DLD1 (cell line): ENCODE measurements around the gene CMKLR1.

Experiments used
- in situ Hi-C: cut with HindIII; loops from 2 replicates; pipeline ENCODE4 v1.10.0; 2017; ENCODE audit warnings: low sequenced_read_pairs

Gene CMKLR1

DNA sequence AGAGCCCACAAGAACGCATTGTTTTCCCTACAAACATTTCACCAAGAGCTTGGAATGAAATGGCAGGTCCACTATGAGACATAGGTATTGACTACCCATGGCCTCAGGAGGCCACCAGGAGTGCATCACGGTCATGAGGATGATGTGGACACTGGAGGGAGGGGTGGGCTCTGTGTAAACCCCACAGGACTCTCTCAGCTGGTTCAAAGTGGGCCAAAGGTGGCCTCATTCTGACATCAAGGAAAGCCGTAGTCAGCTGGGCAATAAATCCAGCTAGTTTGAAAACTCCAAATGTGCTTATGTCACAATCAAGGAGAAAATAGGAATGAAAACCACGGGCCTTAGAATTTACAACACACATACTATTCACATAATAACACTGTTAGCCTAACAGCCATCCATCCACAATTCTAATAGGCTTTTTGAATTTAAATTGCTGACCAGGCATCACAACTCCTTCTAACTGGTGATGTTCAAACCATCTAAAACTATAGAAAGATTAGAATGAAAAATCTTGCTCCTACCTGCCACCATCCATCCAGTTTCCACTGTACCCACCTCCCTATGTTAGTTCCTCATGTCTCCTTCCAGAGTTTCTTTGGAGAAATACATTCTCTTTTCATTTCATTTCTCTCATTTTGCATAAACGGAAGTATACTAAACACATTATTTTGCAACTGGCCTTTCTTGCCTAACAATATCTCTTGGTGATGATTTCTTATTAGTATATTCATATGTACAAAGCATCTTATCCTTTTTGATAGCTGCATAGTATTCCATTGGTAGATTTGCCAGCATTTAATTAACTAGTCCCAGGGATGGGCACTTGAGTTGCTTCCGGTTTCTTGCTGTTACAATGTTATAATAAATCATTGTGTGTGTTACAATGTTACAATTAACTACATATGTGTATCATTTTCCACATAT is 21.5 kb downstream of the CMKLR1 start:
- in situ Hi-C loops, result no loop called here

DNA sequence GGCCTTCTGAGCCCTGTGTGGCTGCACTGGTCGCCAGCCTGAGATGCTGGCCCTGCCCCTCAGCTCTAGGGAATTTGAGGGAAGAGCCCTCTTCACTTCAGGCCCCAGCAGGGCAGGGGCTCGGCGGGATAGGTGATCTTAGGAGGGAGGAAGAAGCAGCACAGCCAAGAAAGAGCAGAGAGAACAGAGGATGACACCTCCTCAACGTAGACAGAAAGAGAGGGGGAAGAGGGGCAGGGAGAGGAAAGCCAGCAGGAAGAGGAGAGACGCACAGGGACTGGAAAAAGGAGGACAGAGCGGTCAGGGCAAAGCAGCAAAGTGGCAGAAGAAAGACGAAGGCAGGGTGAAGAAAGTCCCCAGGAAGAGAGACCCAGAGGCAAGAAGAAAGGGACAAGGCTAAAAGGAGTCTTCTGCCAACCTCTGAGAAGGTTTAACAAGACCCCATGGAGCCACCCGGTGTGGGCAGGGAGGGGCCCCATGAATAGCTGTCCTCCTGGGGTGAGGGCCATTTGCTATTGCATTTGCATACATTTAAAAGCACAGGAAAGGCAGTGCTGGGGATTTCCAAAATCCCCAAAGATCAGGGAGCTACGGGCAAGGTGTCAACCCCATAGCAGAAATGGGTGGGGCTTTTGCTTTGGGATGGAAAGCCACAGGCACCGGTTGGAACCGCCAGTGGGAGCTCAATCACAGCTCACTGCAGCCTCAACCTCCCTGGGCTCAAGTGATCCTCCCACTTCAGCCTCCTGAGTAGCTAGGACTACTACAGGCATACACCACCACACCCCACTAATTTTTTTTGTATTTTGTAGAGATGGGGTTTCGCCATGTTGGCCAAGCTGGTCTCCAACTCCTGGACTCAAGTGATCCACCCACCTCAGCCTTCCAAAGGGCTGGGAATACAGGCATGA is 22.7 kb downstream of the CMKLR1 start:
- in situ Hi-C loops, result no loop called here

DNA sequence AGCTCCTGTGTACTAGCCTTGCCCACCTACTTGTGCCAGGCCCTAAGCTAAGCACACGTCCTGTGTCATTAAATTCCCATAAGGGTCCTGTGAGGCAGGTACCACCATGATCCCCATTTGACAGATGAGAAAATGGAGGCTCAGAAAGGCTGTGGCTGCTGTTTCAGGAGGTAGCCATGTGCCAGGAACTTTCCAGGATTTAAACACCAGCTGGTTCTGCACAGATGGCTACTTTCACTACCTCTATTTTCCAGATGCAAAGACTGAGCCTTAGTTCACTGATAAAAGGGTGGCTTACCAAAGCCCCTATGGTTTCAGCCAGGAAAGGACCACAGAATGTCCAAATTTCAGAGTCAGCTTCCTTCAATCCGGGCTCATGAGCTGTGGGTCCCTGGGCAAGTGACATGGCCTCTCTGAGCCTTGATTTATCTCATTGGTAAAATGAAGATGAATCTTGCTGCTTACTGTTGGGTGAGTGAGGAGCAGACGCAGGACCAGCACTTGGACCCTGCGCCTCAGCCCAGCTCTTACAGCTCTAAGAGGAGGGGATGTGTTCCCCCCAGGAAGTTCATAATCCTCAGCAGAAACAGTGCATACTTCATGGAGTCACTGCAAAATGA is 23.5 kb downstream of the CMKLR1 start:
- in situ Hi-C loops, result no loop called here

DNA sequence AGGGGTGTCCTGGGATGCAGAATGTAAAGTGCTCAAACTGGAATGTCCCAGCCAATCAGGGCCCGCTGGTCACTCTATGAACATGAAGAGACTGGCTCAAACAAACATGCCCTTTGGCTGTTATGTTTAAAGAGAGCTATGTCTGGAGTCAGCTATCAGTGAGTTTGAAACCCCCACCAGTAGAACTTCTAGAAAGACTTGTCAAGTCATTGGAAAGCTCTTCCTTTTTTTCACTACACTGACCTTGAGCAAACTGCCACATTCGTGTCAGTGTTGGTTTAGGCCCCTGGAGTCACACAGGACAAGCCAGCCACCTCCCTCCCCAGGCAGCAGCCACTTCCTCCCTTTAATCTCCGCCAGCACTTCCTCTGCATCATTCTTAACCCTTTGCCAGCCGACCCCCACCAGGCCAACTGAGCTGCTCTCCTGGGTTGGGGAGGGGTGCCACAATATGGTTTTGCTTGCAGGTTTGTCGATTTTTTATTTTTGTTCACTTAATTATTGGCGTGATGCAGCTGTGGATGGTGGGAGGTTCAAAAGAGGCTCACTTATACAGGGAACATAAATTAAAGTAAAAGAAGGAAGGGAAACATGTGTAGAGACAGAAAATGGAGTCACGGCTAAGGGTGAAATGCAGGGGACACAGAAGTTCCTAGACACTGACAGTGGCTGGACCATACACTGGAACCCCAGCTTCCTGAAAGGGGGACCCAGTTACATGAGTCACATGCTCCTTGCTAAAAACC is 25.3 kb downstream of the CMKLR1 start:
- in situ Hi-C loops, result no loop called here

DNA sequence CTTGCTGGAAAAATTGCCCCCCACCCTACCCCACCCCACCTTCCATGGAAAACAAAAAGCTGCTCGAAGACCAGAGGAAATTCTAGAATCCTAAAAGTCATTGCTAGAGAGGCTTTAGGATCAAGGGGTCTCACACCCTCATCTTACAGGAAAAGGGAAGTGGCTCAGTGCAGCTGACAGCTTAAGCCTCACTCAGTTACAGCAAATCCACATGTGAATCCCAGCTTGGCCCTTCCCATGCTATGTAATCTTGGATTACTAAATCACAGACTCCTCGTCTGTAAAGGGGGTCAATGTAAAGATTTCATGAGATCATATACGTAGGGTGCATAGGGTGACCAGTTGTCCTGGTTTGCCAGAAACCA is 25.9 kb downstream of the CMKLR1 start:
- in situ Hi-C loops, result no loop called here

DNA sequence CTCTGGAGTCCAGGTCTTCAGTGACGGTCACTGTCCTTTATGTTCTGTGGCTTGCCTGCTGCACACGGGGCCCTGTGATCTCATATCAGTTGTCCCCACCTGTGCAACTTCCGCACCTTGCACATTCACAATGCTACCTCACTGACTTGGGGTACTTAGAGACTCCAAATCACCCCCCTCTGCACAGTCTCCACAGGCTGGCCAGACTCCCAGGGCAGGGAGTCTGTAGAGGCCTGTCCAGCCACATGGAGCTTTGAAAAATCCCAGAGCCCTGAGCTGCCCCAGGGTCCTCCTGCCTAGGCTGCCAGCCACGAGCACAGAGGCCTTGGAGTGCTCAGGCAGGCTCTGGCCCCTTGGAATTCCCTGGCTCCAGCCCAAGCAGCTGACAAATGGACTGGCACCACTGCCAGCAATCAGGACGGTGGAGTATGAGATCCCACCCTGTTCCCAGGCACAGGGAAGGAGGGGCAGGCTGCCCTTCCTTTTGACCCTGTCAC is 26.4 kb downstream of the CMKLR1 start:
- in situ Hi-C loops, result no loop called here

DNA sequence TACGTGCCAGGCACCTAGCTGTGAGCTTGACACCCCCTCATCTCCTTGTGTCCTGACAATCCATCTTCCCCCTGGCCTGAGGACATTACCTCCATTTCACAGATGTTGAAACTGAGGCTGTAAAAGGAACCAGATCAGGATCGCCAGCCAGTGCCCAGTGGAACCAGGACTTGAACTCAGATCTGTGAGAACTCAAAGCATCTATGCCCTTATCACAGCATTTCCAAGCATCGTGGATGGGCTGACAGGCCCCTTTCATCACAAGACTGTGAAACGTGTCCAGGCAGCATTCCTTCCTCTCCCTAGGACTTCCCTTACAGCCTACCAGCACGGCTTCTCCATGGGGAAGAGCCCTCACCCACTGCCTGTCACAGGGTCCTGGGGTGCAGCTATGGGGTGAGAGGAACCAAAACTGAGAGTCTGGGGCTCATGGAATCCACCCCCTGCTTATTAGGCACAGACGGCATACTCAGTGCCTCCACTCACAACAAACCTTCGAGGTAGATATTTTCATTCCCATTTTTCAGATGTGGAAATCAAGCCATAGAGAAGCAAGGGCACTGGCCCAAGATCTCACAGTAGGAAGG is 26.9 kb downstream of the CMKLR1 start:
- in situ Hi-C loops, result no loop called here

DNA sequence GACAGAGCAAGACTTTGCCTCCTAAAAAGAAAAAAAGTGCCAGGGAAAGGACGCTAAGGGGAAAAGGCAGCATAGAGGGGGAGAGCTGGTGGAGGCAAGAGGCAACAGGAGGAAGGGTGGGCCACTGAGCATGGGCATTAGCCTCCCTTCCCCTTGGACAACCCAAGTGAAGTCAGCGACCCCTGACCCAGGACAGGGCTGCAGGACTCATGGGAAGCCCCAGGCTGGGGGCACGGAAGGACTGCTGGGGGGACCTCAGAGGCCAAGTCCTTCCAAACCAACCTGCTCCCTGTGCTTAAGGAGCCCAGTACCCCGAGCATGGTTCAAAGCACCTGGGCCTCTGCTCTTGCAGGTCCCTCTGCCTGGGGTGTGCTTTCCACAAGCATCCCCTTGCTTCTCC is 27.5 kb downstream of the CMKLR1 start:
- in situ Hi-C loops, result no loop called here

DNA sequence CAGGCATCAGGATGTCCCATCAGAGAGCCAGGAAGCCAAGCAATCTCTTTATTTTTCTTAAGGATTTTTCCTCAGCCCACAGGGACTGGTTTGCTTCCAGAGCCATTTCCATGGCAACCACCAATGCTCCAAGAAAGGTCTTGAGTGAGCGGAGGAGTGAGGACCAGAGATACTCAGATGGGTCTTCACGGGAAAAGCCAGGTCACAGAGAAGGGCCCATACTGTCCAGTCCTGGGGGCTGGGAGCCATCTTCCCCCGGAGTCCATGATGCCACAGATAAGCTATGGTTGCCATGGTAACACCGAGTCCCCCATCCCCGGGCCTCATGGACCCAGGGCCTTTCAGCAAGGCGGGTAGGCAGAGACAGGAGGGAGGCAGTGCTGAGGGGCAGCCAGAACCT is 28.6 kb downstream of the CMKLR1 start:
- in situ Hi-C loops, result no loop called here

DNA sequence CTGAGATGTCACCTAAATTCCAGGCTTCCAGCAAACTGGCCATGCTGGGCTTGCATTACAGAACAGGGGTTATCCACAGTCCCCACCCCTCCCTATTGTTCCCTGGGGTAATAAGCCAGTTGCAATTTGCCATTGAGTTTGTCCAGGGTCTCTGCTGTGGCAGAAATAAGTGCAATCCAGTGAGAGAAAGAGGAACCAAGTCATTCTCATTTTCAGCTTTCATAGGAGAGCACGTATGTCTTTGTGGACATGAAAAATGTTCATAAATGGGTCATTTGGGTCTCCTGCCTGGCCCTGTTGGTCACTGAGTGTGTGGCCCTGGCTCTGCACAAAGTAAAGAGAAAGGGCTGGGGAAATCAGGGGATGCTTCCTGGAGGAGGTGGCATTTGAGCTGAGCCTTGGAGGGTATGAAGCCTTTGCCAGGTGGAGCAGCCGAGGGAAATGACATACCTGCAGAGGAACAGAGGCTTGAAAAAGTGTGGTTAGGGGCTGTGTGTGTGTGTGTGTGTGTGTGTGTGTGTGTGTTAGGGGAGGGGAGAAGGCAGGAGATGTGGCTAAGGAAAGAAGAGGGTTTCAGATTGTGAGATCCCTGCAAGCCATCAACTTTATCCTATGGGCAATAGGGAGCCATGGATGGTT is 29.3 kb downstream of the CMKLR1 start:
- in situ Hi-C loops, result no loop called here

DNA sequence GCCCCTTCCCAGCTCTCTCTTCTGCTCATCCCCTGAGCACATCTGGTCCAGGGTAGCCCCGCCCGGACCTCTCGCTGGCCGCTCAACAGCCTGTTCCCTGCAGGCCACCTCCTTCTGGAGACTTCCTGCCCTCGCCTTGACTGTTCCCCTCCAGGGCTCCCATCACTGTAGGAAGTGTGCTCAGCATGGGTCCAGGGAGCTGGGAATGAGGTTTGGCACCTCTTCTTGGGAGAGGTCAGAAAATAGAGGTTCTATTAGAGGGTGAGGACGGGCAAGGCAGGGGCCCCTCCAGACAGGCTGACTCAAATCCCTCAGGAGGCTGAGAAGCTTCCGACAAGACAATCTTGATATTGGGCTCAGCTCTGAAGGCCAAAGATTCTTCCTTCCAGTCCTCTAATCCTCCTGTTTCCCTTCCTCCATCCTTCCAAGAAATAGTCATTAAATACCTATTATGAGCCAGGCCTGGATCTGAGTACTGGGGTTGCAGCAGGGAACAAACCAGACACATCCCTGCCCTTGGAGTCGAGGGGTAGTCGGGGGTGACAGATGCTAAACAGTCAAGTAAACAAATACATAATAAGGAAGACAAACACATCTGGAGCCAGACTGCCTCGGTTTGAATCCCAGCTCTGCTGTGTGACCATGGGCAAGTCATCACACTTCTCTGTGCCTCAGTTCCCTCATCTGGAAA is 30.6 kb downstream of the CMKLR1 start:
- in situ Hi-C loops, result no loop called here

DNA sequence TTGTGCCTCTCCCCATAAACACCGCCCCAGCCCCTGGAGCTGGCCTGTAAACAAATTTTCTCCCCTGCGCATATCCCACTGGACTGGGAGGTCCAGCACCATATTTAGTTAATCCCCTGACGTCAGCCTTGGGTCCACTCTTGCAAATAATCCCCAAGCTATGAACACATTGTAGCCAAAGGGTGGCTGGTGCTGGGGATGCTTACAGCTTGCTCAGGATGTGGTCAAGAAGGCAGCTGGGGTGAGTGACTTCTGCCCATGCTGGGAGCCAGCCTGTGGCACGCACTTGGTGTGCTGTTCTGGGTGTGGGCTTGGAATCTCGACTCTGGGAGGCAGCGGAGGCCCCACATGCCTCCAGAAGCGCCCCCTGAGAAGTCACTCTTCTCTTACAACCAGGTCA is 32.1 kb downstream of the CMKLR1 start:
- in situ Hi-C loops, result no loop called here

DNA sequence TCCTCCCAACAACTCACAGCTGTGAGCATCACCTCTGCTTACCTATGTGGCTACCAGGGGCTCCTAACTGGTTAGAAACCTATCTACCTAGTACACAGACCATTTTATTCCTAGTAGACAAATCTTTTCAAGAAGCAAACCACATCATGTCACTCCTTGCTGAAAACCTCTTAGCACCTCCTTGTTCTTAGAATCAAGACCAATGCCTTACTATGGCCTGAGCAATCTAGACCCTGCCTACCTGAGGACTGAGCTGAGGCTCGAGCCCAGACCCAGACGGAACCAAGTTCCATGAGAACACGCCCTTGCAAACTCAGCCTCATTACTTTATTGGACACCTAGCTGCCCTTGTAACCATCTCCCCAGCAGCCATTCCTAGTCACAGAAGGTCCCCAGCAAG is 32.6 kb downstream of the CMKLR1 start:
- in situ Hi-C loops, result no loop called here

DNA sequence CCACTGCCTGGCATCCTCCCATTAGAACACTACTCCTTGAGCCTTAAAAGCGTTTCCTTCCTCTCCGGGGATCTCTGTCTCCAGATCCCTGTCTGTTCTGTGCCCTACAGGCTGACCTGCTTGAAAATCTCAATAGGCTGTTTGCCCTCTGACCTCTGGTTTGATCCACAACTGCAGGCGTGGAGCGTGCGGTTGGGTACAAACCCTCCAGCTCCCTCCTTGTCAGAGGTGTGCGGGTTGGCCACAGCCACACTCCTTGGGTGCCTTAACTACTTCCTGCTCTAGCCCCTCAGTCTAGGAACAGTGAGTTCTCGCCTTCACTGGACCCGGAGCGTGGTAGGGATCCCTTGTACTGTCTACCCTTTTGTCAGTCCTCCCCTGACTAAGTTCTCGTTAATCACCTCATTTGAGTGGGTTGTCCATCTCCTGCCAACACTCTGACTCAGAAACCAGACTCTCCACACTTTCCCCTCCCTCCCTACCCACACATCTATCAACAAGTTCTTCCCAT is 33.1 kb downstream of the CMKLR1 start:
- in situ Hi-C loops, result no loop called here

DNA sequence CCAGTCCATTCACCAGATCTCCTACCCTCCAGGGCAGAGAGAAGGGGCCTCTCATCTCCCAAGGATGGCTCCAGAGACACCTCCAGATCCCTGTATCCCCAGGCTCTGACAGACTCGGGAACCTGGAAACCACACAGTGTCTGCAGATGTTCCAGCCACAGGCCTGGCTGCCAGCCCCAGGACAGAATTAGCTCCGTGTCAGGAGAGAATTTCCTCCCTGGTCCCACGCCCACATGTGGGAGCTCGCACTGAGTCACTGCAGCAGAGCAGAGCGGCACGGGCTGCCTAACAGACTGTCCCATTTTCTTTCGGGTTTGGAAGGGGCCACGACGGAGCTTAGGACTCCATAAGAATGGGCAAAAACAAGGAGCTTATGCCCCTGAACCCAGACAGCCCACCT is 33.6 kb downstream of the CMKLR1 start:
- in situ Hi-C loops, result no loop called here

DNA sequence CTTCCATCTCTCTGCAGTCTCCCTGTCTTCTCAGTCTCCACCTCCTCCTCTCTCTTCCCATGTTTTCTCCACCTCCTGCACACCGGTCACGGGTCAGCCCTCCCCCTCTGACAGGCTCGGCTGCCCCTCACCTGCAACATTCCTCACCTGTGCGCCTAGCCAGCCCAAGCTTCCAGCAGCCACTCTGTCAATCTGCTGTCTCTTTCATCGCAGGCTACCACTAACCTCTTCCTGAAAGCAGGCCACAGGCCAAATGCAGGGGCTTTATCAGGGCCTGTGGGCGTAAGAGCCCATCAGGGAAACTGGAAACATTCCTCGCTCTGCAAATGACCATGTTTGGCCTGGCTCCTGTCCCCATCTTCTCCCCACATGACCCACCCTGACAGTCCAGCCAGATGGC is 34.5 kb downstream of the CMKLR1 start:
- in situ Hi-C loops, result no loop called here

DNA sequence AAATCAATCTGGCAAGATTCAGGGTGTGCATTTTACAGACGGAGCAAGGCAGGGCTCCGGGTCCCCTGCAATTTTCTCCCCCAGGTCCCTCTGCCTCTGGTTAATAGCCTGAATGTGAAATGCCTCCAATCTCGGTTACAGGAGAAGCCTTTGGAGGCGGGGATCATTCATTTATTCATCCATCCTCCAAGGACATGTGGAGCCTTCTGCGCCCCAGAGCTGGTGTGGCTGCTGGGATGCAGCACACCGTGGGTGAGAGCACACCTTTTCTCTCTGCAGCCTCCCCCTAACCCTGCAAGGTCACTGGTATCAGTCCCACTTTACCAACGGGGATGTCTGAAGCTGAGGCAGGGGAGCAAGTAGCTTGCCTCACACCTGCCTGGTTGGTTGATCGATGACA is 35.4 kb downstream of the CMKLR1 start:
- in situ Hi-C loops, result no loop called here

DNA sequence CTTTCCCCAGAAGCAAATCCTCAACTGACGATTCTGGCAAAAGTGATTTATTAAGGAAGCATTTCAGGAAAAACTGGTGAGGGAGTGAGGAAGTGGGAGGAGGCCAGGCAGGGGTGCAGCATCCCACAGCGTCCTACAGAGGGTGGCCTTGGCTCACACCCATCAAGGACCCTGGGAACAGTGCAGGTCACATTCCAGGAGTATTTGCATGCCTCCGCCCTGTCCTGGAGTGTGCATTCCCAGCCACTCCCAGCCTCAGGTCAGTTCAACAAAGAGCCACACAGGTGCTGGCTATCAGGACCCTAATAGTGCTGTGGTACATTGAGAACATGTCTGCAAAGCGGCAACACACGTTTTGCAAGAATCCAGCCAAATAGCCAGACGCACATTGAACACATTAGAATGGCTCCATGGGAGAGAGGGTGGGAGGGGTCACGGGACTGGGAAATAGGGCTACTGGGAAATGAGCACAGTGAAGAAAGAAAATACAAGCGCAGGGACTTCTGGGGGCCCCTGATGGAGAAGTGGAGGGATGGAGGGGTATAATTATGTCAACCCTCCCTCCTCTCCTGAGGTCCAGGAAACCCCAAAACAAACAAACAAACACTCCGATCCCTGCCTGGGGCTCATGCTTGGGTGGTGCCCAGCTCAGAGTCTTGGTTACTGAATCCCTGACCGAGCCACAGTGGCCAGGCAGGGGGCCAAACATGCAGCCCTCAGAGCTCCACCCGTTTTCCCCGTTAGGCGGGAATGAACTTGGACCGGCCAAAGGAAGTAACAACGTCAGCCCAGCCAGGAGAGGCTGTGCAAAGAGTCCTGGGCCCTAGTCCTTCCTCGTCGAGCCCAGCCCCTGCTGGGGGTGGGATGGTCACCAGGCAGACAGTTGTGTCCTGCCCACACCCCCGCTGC is 36.5 kb downstream of the CMKLR1 start:
- in situ Hi-C loops, result no loop called here
